B cell (primary cell): ENCODE results near the gene CHCHD6. TPM values are rescaled to one million over a fixed set of nuclear protein-coding genes. Genes with fewer than 3 reads are reported as not detected.

Source experiments
- ATAC-seq: fragments of 200-7000 bp; cut with Tn5 transposase; one replicate; pipeline ENCODE4 v1.10.0; 2021; ENCODE audit warnings: low read depth, mild to moderate bottlenecking, moderate number of reproducible peaks, moderate library complexity
- CTCF ChIA-PET: fragments of 350-600 bp; sonication (Branson Sonifier 250); formaldehyde crosslinking; loops from one replicate; lab custom pipeline; 2021; ENCODE audit warnings: antibody characterized with exemption, inconsistent platforms; lab: Charles Lee
- POLR2A ChIA-PET: fragments of 350-600 bp; sonication (Branson Sonifier 250); formaldehyde crosslinking; loops from one replicate; lab custom pipeline; 2021; ENCODE audit warnings: antibody characterized with exemption; lab: Charles Lee
- DNase-seq: peaks from one replicate; pipeline ENCODE4 v3.0.0; 2013
- H2AFZ ChIP-seq: 2 replicates; pipeline ENCODE4 v1.6.1; 2012; ENCODE audit warnings: mild to moderate bottlenecking, low read depth, low read length; ENCODE audit not compliant: insufficient read depth, poor library complexity, severe bottlenecking
- H3K27ac ChIP-seq, 2 donors: 1 replicate in 1 of 2; 2 replicates in 1 of 2; pipeline ENCODE4 v1.5.1; 2012 to 2013; ENCODE audit warnings: low read length in 2 of 2, mild to moderate bottlenecking in 2 of 2, moderate library complexity in 1 of 2
- H3K27me3 ChIP-seq, 4 experiments: fragments of 200-600 bp in 1 of 4; sonication (generic) in 1 of 4; replicated peaks in 1 of 4; 1 replicate in 2 of 4; 2 replicates in 2 of 4; pipeline versions ENCODE4 v1.6.1 to v1.7.0; 2013 to 2016; ENCODE audit warnings: low read length in 3 of 4, mild to moderate bottlenecking in 2 of 4, mixed read lengths in 1 of 4, moderate library complexity in 1 of 4; ENCODE audit not compliant: insufficient read depth in 4 of 4, control insufficient read depth in 3 of 4; ENCODE audit errors: control extremely low read depth in 1 of 4
- H3K36me3 ChIP-seq, 2 experiments: replicated peaks in 1 of 2; 1 replicate in 1 of 2; 2 replicates in 1 of 2; pipeline versions ENCODE4 v1.6.1 to v1.7.1; 2013; ENCODE audit warnings: low read length in 1 of 2; ENCODE audit not compliant: insufficient read depth in 2 of 2, control insufficient read depth in 1 of 2; ENCODE audit errors: control extremely low read depth in 1 of 2, extremely low read depth in 1 of 2
- H3K4me1 ChIP-seq, 2 donors: fragments of 200-600 bp in 1 of 2; sonication (generic) in 1 of 2; 1 replicate in 1 of 2; 2 replicates in 1 of 2; pipeline versions ENCODE4 v1.5.1 to v1.6.1; 2013 to 2017; ENCODE audit warnings: low read length in 2 of 2; ENCODE audit not compliant: control insufficient read depth in 2 of 2, insufficient read depth in 2 of 2
- H3K4me2 ChIP-seq: replicated peaks from 2 replicates; pipeline ENCODE3; 2012; ENCODE audit warnings: mild to moderate bottlenecking, low read depth, low read length; ENCODE audit not compliant: poor library complexity, severe bottlenecking
- H3K4me3 ChIP-seq, 5 experiments: fragments of 200-600 bp in 1 of 5; sonication (generic) in 1 of 5; 1 replicate in 3 of 5; 2 replicates in 2 of 5; pipeline versions ENCODE4 v1.5.1 to v1.7.0; 2011 to 2016; ENCODE audit warnings: low read length in 4 of 5, mild to moderate bottlenecking in 4 of 5, low read depth in 2 of 5, control low read depth in 1 of 5, moderate library complexity in 1 of 5; ENCODE audit not compliant: insufficient read depth in 1 of 5; ENCODE audit errors: control extremely low read depth in 1 of 5, extremely low read depth in 1 of 5
- H3K79me2 ChIP-seq: fragments of 200-600 bp; sonication (generic); one replicate; pipeline ENCODE4 v1.6.0; 2016; ENCODE audit warnings: low read length; ENCODE audit not compliant: control insufficient read depth, insufficient read depth
- H3K9ac ChIP-seq: fragments of 200-600 bp; sonication (generic); 2 replicates; pipeline ENCODE4 v1.6.1; 2017; ENCODE audit warnings: mild to moderate bottlenecking, low read length, moderate library complexity
- H3K9me3 ChIP-seq, 3 donors: one replicate each; pipeline versions ENCODE4 v1.6.1 to v1.7.1; 2013; ENCODE audit warnings: low read length in 2 of 3; ENCODE audit not compliant: control insufficient read depth in 2 of 3, insufficient read depth in 1 of 3; ENCODE audit errors: control extremely low read depth in 1 of 3
- H4K20me1 ChIP-seq: 2 replicates; pipeline ENCODE4 v1.6.0; 2012; ENCODE audit warnings: mild to moderate bottlenecking, low read length; ENCODE audit not compliant: insufficient read depth, control insufficient read depth, poor library complexity, severe bottlenecking
- H3K27ac Mint-ChIP-seq: one replicate; pipeline ENCODE4 v1.8.0; 2021; ENCODE audit warnings: mixed read lengths
- H3K27me3 Mint-ChIP-seq: one replicate; pipeline ENCODE4 v1.8.0; 2021; ENCODE audit warnings: mixed read lengths
- H3K4me1 Mint-ChIP-seq: one replicate; pipeline ENCODE4 v1.8.0; 2021; ENCODE audit warnings: mixed read lengths
- H3K4me3 Mint-ChIP-seq: one replicate; pipeline ENCODE4 v1.8.0; 2021; ENCODE audit warnings: mixed read lengths
- H3K9me3 Mint-ChIP-seq: one replicate; pipeline ENCODE4 v1.8.0; 2022; ENCODE audit warnings: mixed read lengths; ENCODE audit not compliant: insufficient read depth
- EZH2 ChIP-seq: IDR thresholded peaks from 2 replicates; pipeline ENCODE4 v1.6.1; 2012; ENCODE audit warnings: borderline replicate concordance, low read depth, mild to moderate bottlenecking, moderate library complexity, low read length; ENCODE audit not compliant: insufficient read depth, poor library complexity, severe bottlenecking
- WGBS: methylation state at CpG from one replicate; pipeline ENCODE4 v1.1.5; 2013; ENCODE audit warnings: missing lambda C conversion rate; ENCODE audit not compliant: insufficient coverage; 5-methylcytosine and 5-hydroxymethylcytosine counted together
- intact Hi-C: fragments of 100-400 bp; cut with micrococcal nuclease; formaldehyde crosslinking; loops from one replicate; pipeline ENCODE4 v1.10.0; 2022
- polyA plus RNA-seq: library from polyadenylated mRNA; depleted of rRNA; stranded (reverse); fragments of >200 nt; gene quantifications from 2 replicates; pipeline ENCODE4 v1.2.3, GENCODE V29; 2012
- total RNA-seq, 2 donors: library from RNA; stranded (reverse); fragments of 120-200 nt in 1 of 2; gene quantifications; 1 replicate in 1 of 2; 2 replicates in 1 of 2; pipeline versions ENCODE4 v1.2.3 to v1.2.4, GENCODE V29; 2013 to 2022
- TF ChIP-seq, protein P1 (sequence below): fragments of 200-600 bp; IDR thresholded peaks from one replicate; pipeline ENCODE4 v1.8.0; 2022; ENCODE audit warnings: antibody characterized with exemption, mild to moderate bottlenecking

The CHCHD6 gene
- total and polyA plus RNA-seq, 2 donors (not counting 1 experiment from before 2014, with no cell fraction given) = 8.0 to 13.5 TPM

DNA sequence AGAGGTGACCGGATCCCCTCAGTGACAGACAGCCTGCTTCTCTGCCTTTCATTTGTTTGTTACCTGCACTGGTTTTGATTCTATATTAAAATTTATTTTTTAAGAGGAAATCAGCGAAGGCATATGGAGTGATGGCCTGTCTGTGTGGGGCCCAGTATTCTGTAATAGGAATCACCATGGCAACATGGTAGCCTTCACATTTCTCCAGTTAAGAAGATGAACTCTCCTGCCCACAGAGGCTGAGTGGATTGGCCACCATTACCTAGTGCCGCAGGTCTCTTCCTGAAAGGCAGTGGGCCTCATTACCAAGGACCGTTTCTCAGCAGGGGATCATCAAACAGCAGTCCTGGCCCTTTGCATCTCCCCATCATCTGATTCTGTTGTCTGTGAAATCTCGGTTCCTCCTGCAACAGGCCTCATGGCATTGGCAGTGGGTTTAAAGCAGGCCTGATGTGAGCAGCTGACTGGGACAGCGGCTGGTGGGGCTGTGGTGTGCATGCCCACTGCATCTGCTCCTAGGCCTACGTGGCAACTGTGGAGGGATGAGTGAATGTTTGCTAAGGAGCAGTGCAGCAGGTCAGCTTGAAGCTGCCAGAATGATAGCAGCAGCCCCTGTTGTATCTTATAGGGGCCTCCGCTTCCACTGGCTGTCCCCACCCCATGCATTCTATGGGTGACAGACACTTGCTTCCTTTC is 114.5 kb downstream of the CHCHD6 start:
- no peak overlapping the region for H3K4me2 ChIP-seq

DNA sequence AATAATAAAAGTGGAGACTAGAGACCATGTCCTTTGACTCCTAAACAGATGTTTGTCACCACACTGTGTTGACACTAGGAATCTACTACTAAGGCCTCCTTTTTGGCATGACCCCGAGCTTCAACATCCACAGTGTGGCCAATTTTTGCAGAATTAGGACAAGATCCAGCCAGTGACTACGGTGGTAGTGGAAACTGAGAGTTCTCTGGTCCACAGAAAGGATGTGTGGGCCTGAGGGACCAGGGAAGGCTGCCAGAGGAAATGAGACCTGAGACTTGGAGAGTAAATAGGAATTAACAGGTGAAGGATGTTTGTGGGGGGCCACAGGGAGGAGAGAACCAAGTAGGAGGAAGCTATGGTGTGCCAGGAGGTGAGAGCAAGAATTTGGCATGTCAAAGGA is 122.7 kb downstream of the CHCHD6 start:
- no peaks in the 10 kb centered on the region for H3K27me3 ChIP-seq
- WGBS = 74% methylated on average over 2 of the region's 2 CpGs
- ChIA-PET POLR2A (no interaction called here), CTCF (no interaction called here)
- H3K4me1 ChIP-seq = no peaks in the 10 kb centered on the region
- H3K4me3 ChIP-seq = no peak overlapping the region
- Mint-ChIP-seq H3K27me3 (no peaks in the 10 kb centered on the region), H3K4me3 (no peak overlapping the region), H3K27ac (no peak overlapping the region), H3K4me1 (no peaks in the 10 kb centered on the region), H3K9me3 (no peaks in the 10 kb centered on the region)
- no peak for DNase-seq
- no peaks in the 10 kb centered on the region for H3K79me2 ChIP-seq
- H2AFZ ChIP-seq = no peak overlapping the region
- peaks cover 0 to 4% (median 0%) of the 10 kb centered on the region in 3 donors for H3K9me3 ChIP-seq
- no peak for ATAC-seq
- intact Hi-C loops = no loop called here
- no peaks in the 10 kb centered on the region for H3K36me3 ChIP-seq
- no peak overlapping the region for H3K4me2 ChIP-seq
- no peak overlapping the region for H3K9ac ChIP-seq
- TF ChIP-seq, protein P1, sequence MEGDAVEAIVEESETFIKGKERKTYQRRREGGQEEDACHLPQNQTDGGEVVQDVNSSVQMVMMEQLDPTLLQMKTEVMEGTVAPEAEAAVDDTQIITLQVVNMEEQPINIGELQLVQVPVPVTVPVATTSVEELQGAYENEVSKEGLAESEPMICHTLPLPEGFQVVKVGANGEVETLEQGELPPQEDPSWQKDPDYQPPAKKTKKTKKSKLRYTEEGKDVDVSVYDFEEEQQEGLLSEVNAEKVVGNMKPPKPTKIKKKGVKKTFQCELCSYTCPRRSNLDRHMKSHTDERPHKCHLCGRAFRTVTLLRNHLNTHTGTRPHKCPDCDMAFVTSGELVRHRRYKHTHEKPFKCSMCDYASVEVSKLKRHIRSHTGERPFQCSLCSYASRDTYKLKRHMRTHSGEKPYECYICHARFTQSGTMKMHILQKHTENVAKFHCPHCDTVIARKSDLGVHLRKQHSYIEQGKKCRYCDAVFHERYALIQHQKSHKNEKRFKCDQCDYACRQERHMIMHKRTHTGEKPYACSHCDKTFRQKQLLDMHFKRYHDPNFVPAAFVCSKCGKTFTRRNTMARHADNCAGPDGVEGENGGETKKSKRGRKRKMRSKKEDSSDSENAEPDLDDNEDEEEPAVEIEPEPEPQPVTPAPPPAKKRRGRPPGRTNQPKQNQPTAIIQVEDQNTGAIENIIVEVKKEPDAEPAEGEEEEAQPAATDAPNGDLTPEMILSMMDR = no peak
- no peak for TF ChIP-seq EZH2
- H3K27ac ChIP-seq = no peak overlapping the region
- H4K20me1 ChIP-seq = no peaks in the 10 kb centered on the region

More for the DNA sequence above, 114.5 kb downstream of the CHCHD6 start:
- Histone ChIP-seq H3K9ac (no peak overlapping the region), H3K27ac (no peak overlapping the region), H3K79me2 (no peaks in the 10 kb centered on the region), H2AFZ (no peak overlapping the region), H3K27me3 (no peaks in the 10 kb centered on the region), H3K4me3 (no peak overlapping the region), H3K36me3 (no peaks in the 10 kb centered on the region), H3K9me3 (peaks cover 0 to 4% (median 0%) of the 10 kb centered on the region in 3 donors), H3K4me1 (no peaks in the 10 kb centered on the region), H4K20me1 (no peaks in the 10 kb centered on the region)
- Mint-ChIP-seq H3K9me3 (peaks cover 3% of the 10 kb centered on the region), H3K27me3 (no peaks in the 10 kb centered on the region), H3K27ac (no peak overlapping the region), H3K4me1 (no peaks in the 10 kb centered on the region), H3K4me3 (no peak overlapping the region)
- CTCF ChIA-PET = no interaction called here
- POLR2A ChIA-PET = no interaction called here
- WGBS = 95% methylated on average over 7 of the region's 8 CpGs
- intact Hi-C loops = no loop called here
- no peak for DNase-seq
- TF ChIP-seq EZH2 = no peak
- TF ChIP-seq, protein P1 = no peak
- ATAC-seq = no peak
